HepG2 (cell line): ENCODE results near the gene SMIM8. TPM values are rescaled to one million over a fixed set of nuclear protein-coding genes. Genes with fewer than 3 reads are reported as not detected.
A peak's percentile ranks its signal among the peaks of the same experiment; 100 is the strongest.

Experiments
- ARID5B ChIP-seq: IDR thresholded peaks from 2 replicates; pipeline ENCODE4 v1.4.0; 2020; ENCODE audit warnings: mild to moderate bottlenecking, missing genetic modification reagents
- DNMT1 ChIP-seq: sonication (generic); formaldehyde crosslinking; IDR thresholded peaks from 2 replicates; pipeline ENCODE4 v1.5.1; 2020; ENCODE audit warnings: mild to moderate bottlenecking, missing genetic modification reagents
- EP300 ChIP-seq, 3 experiments: sonication (generic) in 1 of 3; formaldehyde crosslinking in 1 of 3; IDR thresholded peaks; 2 replicates each; pipeline versions ENCODE4 v1.5.1 to v1.6.1; 2011 to 2020; ENCODE audit warnings: low read depth in 2 of 3, low read length in 2 of 3, borderline replicate concordance in 1 of 3, improper control_type of control experiment in 1 of 3, mild to moderate bottlenecking in 1 of 3, missing genetic modification reagents in 1 of 3, moderate library complexity in 1 of 3
- FOXA3 ChIP-seq: IDR thresholded peaks from 2 replicates; pipeline ENCODE4 v1.6.1; 2016; ENCODE audit warnings: missing genetic modification reagents, missing compliant biosample characterization
- GTF2F1 ChIP-seq: fragments of 150-350 bp; IDR thresholded peaks from 2 replicates; pipeline ENCODE4 v1.6.1; 2014; ENCODE audit warnings: low read length
- HDAC6 ChIP-seq: fragments of 200-600 bp; sonication (generic); IDR thresholded peaks from 2 replicates; pipeline ENCODE4 v1.7.0; 2017; ENCODE audit warnings: mild to moderate bottlenecking, antibody characterized with exemption, low read length, low read depth
- HNF4A ChIP-seq: sonication (generic); formaldehyde crosslinking; IDR thresholded peaks from 2 replicates; pipeline ENCODE4 v1.4.0; 2020; ENCODE audit warnings: missing genetic modification reagents
- HNRNPK ChIP-seq: fragments of 200-400 bp; formaldehyde crosslinking; IDR thresholded peaks from 2 replicates; pipeline ENCODE4 v1.6.1; 2018; ENCODE audit warnings: low read length, low read depth, moderate library complexity, mild to moderate bottlenecking; ENCODE audit not compliant: poor library complexity, severe bottlenecking
- ISX ChIP-seq: sonication (generic); formaldehyde crosslinking; conservative IDR thresholded peaks from 2 replicates; pipeline ENCODE4 v1.5.0; 2020; ENCODE audit warnings: missing genetic modification reagents
- KLF6 ChIP-seq: IDR thresholded peaks from 2 replicates; pipeline ENCODE4 v1.8.0; 2016; ENCODE audit warnings: missing biosample characterization, missing genetic modification reagents
- MED13 ChIP-seq: sonication (generic); formaldehyde crosslinking; IDR thresholded peaks from 2 replicates; pipeline ENCODE4 v1.5.0; 2020; ENCODE audit warnings: missing genetic modification reagents
- NCOA1 ChIP-seq: sonication (generic); formaldehyde crosslinking; IDR thresholded peaks from 2 replicates; pipeline ENCODE4 v1.9.0; 2021; ENCODE audit warnings: missing genetic modification reagents
- PATZ1 ChIP-seq: sonication (generic); formaldehyde crosslinking; IDR thresholded peaks from 2 replicates; pipeline ENCODE4 v1.4.0; 2020; ENCODE audit warnings: missing genetic modification reagents
- RARG ChIP-seq: sonication (generic); formaldehyde crosslinking; IDR thresholded peaks from 2 replicates; pipeline ENCODE4 v1.4.0; 2020; ENCODE audit warnings: low read depth, mild to moderate bottlenecking, missing genetic modification reagents
- RFX5 ChIP-seq: IDR thresholded peaks from 2 replicates; pipeline ENCODE4 v1.6.1; 2011; ENCODE audit warnings: low read depth, low read length, improper control_type of control experiment
- SAFB2 ChIP-seq: sonication (generic); formaldehyde crosslinking; IDR thresholded peaks from 2 replicates; pipeline ENCODE4 v1.5.1; 2020; ENCODE audit warnings: missing genetic modification reagents, low read depth, mild to moderate bottlenecking, borderline replicate concordance
- WIZ ChIP-seq: sonication (generic); formaldehyde crosslinking; IDR thresholded peaks from 2 replicates; pipeline ENCODE4 v1.5.1; 2020; ENCODE audit warnings: mild to moderate bottlenecking, missing genetic modification reagents
- ZNF180 ChIP-seq: sonication (generic); formaldehyde crosslinking; IDR thresholded peaks from 2 replicates; pipeline ENCODE4 v1.4.0; 2020; ENCODE audit warnings: low read depth, missing genetic modification reagents, borderline replicate concordance
- ZNF230 ChIP-seq: sonication (generic); formaldehyde crosslinking; IDR thresholded peaks from 2 replicates; pipeline ENCODE4 v1.4.0; 2020; ENCODE audit warnings: mild to moderate bottlenecking, missing genetic modification reagents
- ZNF329 ChIP-seq: sonication (generic); formaldehyde crosslinking; IDR thresholded peaks from 2 replicates; pipeline ENCODE4 v1.9.0; 2021; ENCODE audit warnings: low read depth, mild to moderate bottlenecking, missing genetic modification reagents
- ZNF589 ChIP-seq: sonication (generic); formaldehyde crosslinking; conservative IDR thresholded peaks from 2 replicates; pipeline ENCODE4 v1.8.0; 2022; ENCODE audit warnings: mild to moderate bottlenecking, moderate library complexity, missing genetic modification reagents
- ZNF75D ChIP-seq: sonication (generic); formaldehyde crosslinking; IDR thresholded peaks from 2 replicates; pipeline ENCODE4 v1.8.1; 2023; ENCODE audit warnings: missing genetic modification reagents, mild to moderate bottlenecking, borderline replicate concordance
- polyA plus RNA-seq, 8 experiments: library from polyadenylated mRNA; depleted of rRNA in 3 of 8; stranded (reverse) in 7 of 8; unstranded in 1 of 8; fragments of >200 nt; fragmentation: Illumina TruSeq in 4 of 8; extraction: Trizol in 4 of 8; gene quantifications; 2 replicates each; pipeline versions ENCODE4 v1.2.1 to v1.2.3, GENCODE V29; 2011 to 2016; ENCODE audit warnings: low read depth in 4 of 8, missing spikeins in 1 of 8, mixed read lengths in 1 of 8; ENCODE audit not compliant: insufficient read depth in 1 of 8
- total RNA-seq, 5 experiments: library from RNA; depleted of rRNA; stranded (reverse); fragments of >200 nt; fragmentation: Illumina TruSeq; extraction: Trizol; gene quantifications; 2 replicates each; pipeline ENCODE4 v1.2.3, GENCODE V29; 2016; ENCODE audit warnings: low read depth in 1 of 5
- TF ChIP-seq, protein P1 (sequence below): sonication (generic); formaldehyde crosslinking; IDR thresholded peaks from 2 replicates; pipeline ENCODE4 v1.5.0; 2020; ENCODE audit warnings: mild to moderate bottlenecking, missing genetic modification reagents, moderate library complexity
- TF ChIP-seq, protein P2 (sequence below): IDR thresholded peaks from 2 replicates; pipeline ENCODE4 v1.6.1; 2016; ENCODE audit warnings: mild to moderate bottlenecking, missing biosample characterization, missing genetic modification reagents

SMIM8 gene
- total and polyA plus RNA-seq, 2 of the 13 experiments (the other 11 are each of a cell fraction or from before 2014, with no cell fraction given), result 4.8 to 10.0 TPM

GRCh38 chr6:87341158-87341557 is 18.8 kb downstream of the SMIM8 start (continued):
- TF ChIP-seq KLF6 (CRISPR knock-in tag) (no peak), ISX (no peak), DNMT1 (no peak), ZNF329 (no peak), HDAC6 (no peak), NCOA1 (no peak), PATZ1 (CRISPR knock-in tag) (peak; percentile 26; the same call in 1 of the 2 replicates), EP300 (IDR thresholded peaks at IDR 0.05; ENCODE audit: low read depth in 2 of 2, low read length in 2 of 2) (no peak; a peak in 1 of 4 replicates), EP300 (CRISPR knock-in tag; IDR thresholded peaks at IDR 0.05; ENCODE audit: borderline replicate concordance) (no peak), WIZ (CRISPR knock-in tag) (no peak), FOXA3 (CRISPR knock-in tag) (0 out of 2 replicates have a peak, but pooled peaks have one; percentile 27), HNRNPK (no peak), RFX5 (no peak), MED13 (CRISPR knock-in tag) (no peak), ZNF589 (CRISPR knock-in tag) (no peak), ZNF230 (no peak), ARID5B (peak; percentile 54), ZNF75D (CRISPR knock-in tag) (no peak), ZNF180 (CRISPR knock-in tag) (no peak), GTF2F1 (no peak), HNF4A (CRISPR knock-in tag) (peak; percentile 52; the same call in 1 of the 2 replicates), RARG (CRISPR knock-in tag) (no peak), SAFB2 (no peak)
- TF ChIP-seq, protein P1, sequence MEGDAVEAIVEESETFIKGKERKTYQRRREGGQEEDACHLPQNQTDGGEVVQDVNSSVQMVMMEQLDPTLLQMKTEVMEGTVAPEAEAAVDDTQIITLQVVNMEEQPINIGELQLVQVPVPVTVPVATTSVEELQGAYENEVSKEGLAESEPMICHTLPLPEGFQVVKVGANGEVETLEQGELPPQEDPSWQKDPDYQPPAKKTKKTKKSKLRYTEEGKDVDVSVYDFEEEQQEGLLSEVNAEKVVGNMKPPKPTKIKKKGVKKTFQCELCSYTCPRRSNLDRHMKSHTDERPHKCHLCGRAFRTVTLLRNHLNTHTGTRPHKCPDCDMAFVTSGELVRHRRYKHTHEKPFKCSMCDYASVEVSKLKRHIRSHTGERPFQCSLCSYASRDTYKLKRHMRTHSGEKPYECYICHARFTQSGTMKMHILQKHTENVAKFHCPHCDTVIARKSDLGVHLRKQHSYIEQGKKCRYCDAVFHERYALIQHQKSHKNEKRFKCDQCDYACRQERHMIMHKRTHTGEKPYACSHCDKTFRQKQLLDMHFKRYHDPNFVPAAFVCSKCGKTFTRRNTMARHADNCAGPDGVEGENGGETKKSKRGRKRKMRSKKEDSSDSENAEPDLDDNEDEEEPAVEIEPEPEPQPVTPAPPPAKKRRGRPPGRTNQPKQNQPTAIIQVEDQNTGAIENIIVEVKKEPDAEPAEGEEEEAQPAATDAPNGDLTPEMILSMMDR (CRISPR knock-in tag), result no peak
- TF ChIP-seq, protein P2, sequence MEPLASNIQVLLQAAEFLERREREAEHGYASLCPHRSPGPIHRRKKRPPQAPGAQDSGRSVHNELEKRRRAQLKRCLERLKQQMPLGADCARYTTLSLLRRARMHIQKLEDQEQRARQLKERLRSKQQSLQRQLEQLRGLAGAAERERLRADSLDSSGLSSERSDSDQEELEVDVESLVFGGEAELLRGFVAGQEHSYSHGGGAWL, result no peak
